Vagina (tissue), 2 donors: ENCODE measurements around the gene CTNND2.

Source experiments
- CTCF ChIP-seq, 3 experiments: fragments of 450-650 bp in 2 of 3; fragments of 200-600 bp in 1 of 3; sonication (generic) in 1 of 3; IDR thresholded peaks; one replicate each; pipeline ENCODE4 v1.5.1; 2017 to 2019; ENCODE audit warnings: antibody characterized with exemption in 3 of 3, mild to moderate bottlenecking in 2 of 3, moderate library complexity in 2 of 3
- POLR2A ChIP-seq, 2 donors: fragments of 450-650 bp; IDR thresholded peaks; one replicate each; pipeline ENCODE4 v1.6.1; 2017; ENCODE audit warnings: antibody characterized with exemption in 2 of 2, mild to moderate bottlenecking in 2 of 2, moderate library complexity in 2 of 2

GRCh38 chr5:11172484-11172883 lies 731.8 kb downstream of the CTNND2 start:
- TF ChIP-seq POLR2A (IDR thresholded peaks at IDR 0.05) (no peak), CTCF (IDR thresholded peaks at IDR 0.05) (no peak)
